ENCODE data around the gene PRDM16.

GRCh38 chr1:3422638-3423037, 353.6 kb downstream of the PRDM16 start:
- no peak for TF ChIP-seq CTCF (tag by site-specific recombination; IDR thresholded peaks at IDR 0.05)
- no peak for TF ChIP-seq PRDM6 (tag by site-specific recombination; IDR thresholded peaks at IDR 0.05)
- no peak for TF ChIP-seq ZNF37A (tag by site-specific recombination; IDR thresholded peaks at IDR 0.05)
- no peak for TF ChIP-seq ZNF138 (tag by site-specific recombination; IDR thresholded peaks at IDR 0.05; ENCODE audit: borderline replicate concordance)
- no peak for TF ChIP-seq ZNF549 (tag by site-specific recombination; IDR thresholded peaks at IDR 0.05)
- TF ChIP-seq ZNF121 (tag by site-specific recombination; IDR thresholded peaks at IDR 0.05), result no peak
- TF ChIP-seq ZBTB20 (tag by site-specific recombination; IDR thresholded peaks at IDR 0.05), result no peak
